WTC11 (cell line): ENCODE results near the gene NTRK3. TPM values are rescaled to one million over a fixed set of nuclear protein-coding genes. Genes with fewer than 3 reads are reported as not detected.

Experiments
- ATAC-seq: fragments of 200-7000 bp; cut with Tn5 transposase; 2 replicates; pipeline ENCODE4 v1.10.0; 2021; ENCODE audit warnings: mild to moderate bottlenecking, moderate library complexity
- CTCF ChIA-PET: fragments of 300-600 bp; sonication (Branson Sonifier 250); formaldehyde crosslinking; loops from one replicate; lab custom pipeline; 2021; ENCODE audit warnings: antibody characterized with exemption; lab: Charles Lee
- POLR2A ChIA-PET: fragments of 350-600 bp; sonication (Branson Sonifier 250); formaldehyde crosslinking; loops from one replicate; lab custom pipeline; 2021; ENCODE audit warnings: antibody characterized with exemption; lab: Charles Lee
- DNase-seq: peaks from one replicate; pipeline ENCODE4 v3.0.0; 2021; ENCODE audit warnings: low spot score
- H3K27ac Mint-ChIP-seq: 2 replicates; pipeline ENCODE4 v1.8.0; 2021; ENCODE audit warnings: mixed read lengths
- H3K27me3 Mint-ChIP-seq: 2 replicates; pipeline ENCODE4 v1.8.0; 2021; ENCODE audit warnings: low read depth, mild to moderate bottlenecking, moderate library complexity, mixed read lengths
- H3K36me3 Mint-ChIP-seq: 2 replicates; pipeline ENCODE4 v1.8.0; 2021; ENCODE audit warnings: mixed read lengths
- H3K4me1 Mint-ChIP-seq: 2 replicates; pipeline ENCODE4 v1.8.0; 2022; ENCODE audit warnings: mixed read lengths
- H3K4me3 Mint-ChIP-seq: 2 replicates; pipeline ENCODE4 v1.8.0; 2021; ENCODE audit warnings: mild to moderate bottlenecking, moderate library complexity, mixed read lengths
- H3K9me3 Mint-ChIP-seq: 2 replicates; pipeline ENCODE4 v1.8.0; 2021; ENCODE audit warnings: mixed read lengths
- CBFB ChIP-seq: sonication (generic); formaldehyde crosslinking; IDR thresholded peaks from 2 replicates; pipeline ENCODE4 v1.8.1; 2022; ENCODE audit warnings: mild to moderate bottlenecking, low read depth, missing genetic modification reagents
- CREM ChIP-seq: sonication (generic); formaldehyde crosslinking; IDR thresholded peaks from 2 replicates; pipeline ENCODE4 v1.8.1; 2022; ENCODE audit warnings: mild to moderate bottlenecking, missing genetic modification reagents, moderate library complexity
- EMX1 ChIP-seq: fragments of 250-450 bp; sonication (Bioruptor Pico); IDR thresholded peaks from 2 replicates; pipeline ENCODE4 v1.8.0; 2021; ENCODE audit warnings: mild to moderate bottlenecking
- ESRRA ChIP-seq: sonication (generic); formaldehyde crosslinking; IDR thresholded peaks from 2 replicates; pipeline ENCODE4 v1.8.1; 2022; ENCODE audit warnings: mild to moderate bottlenecking, missing genetic modification reagents, borderline replicate concordance
- GABPB1 ChIP-seq: sonication (generic); formaldehyde crosslinking; IDR thresholded peaks from 2 replicates; pipeline ENCODE4 v1.8.1; 2023; ENCODE audit warnings: mild to moderate bottlenecking, missing genetic modification reagents
- GTF2I ChIP-seq: fragments of 250-450 bp; sonication (Bioruptor Pico); conservative IDR thresholded peaks from 2 replicates; pipeline ENCODE4 v1.4.0; 2021; ENCODE audit warnings: mild to moderate bottlenecking
- MXD4 ChIP-seq: fragments of 250-450 bp; sonication (Bioruptor Pico); IDR thresholded peaks from 2 replicates; pipeline ENCODE4 v1.8.0; 2021; ENCODE audit warnings: mild to moderate bottlenecking, moderate library complexity, borderline replicate concordance
- MYBL2 ChIP-seq: sonication (generic); formaldehyde crosslinking; IDR thresholded peaks from 2 replicates; pipeline ENCODE4 v1.8.1; 2023; ENCODE audit warnings: mild to moderate bottlenecking, moderate library complexity, missing genetic modification reagents
- RORB ChIP-seq: fragments of 250-450 bp; sonication (Bioruptor Pico); IDR thresholded peaks from 2 replicates; pipeline ENCODE4 v1.9.0; 2021; ENCODE audit warnings: mild to moderate bottlenecking
- TCF7 ChIP-seq: sonication (generic); formaldehyde crosslinking; IDR thresholded peaks from 2 replicates; pipeline ENCODE4 v1.8.0; 2022; ENCODE audit warnings: mild to moderate bottlenecking, low read depth, missing genetic modification reagents, moderate library complexity
- ZNF138 ChIP-seq: sonication (generic); formaldehyde crosslinking; conservative IDR thresholded peaks from 2 replicates; pipeline ENCODE4 v1.8.1; 2022; ENCODE audit warnings: mild to moderate bottlenecking, moderate library complexity, missing genetic modification reagents
- ZNF219 ChIP-seq: sonication (generic); formaldehyde crosslinking; IDR thresholded peaks from 2 replicates; pipeline ENCODE4 v1.8.0; 2023; ENCODE audit warnings: missing genetic modification reagents, mild to moderate bottlenecking, borderline replicate concordance
- ZNF232 ChIP-seq: sonication (generic); formaldehyde crosslinking; IDR thresholded peaks from 2 replicates; pipeline ENCODE4 v1.8.0; 2022; ENCODE audit warnings: mild to moderate bottlenecking, missing genetic modification reagents
- ZNF263 ChIP-seq: sonication (generic); formaldehyde crosslinking; IDR thresholded peaks from 2 replicates; pipeline ENCODE4 v1.8.1; 2022; ENCODE audit warnings: low read depth, mild to moderate bottlenecking, moderate library complexity, missing genetic modification reagents
- ZNF317 ChIP-seq: sonication (generic); formaldehyde crosslinking; IDR thresholded peaks from 2 replicates; pipeline ENCODE4 v1.8.1; 2023; ENCODE audit warnings: low read depth, mild to moderate bottlenecking, moderate library complexity, missing genetic modification reagents, borderline replicate concordance
- total RNA-seq: library from RNA; stranded (reverse); gene quantifications from 3 replicates; pipeline ENCODE4 v1.2.3, GENCODE V29; 2021
- TF ChIP-seq, protein P1 (sequence below): sonication (generic); formaldehyde crosslinking; IDR thresholded peaks from 2 replicates; pipeline ENCODE4 v1.8.1; 2023; ENCODE audit warnings: mild to moderate bottlenecking, missing genetic modification reagents
- TF ChIP-seq, protein P2 (sequence below): fragments of 250-450 bp; sonication (Bioruptor Pico); IDR thresholded peaks from 2 replicates; pipeline ENCODE4 v1.9.0; 2021; ENCODE audit warnings: mild to moderate bottlenecking
- TF ChIP-seq, protein P3 (sequence below): sonication (generic); formaldehyde crosslinking; IDR thresholded peaks from 2 replicates; pipeline ENCODE4 v1.8.1; 2022; ENCODE audit warnings: mild to moderate bottlenecking, moderate library complexity, missing genetic modification reagents
- TF ChIP-seq, protein P4 (sequence below): sonication (generic); formaldehyde crosslinking; IDR thresholded peaks from 2 replicates; pipeline ENCODE4 v1.8.1; 2022; ENCODE audit warnings: missing genetic modification reagents, borderline replicate concordance

NTRK3 gene
- total RNA-seq, 1 experiment from 2014 or later: 12.3 TPM

DNA sequence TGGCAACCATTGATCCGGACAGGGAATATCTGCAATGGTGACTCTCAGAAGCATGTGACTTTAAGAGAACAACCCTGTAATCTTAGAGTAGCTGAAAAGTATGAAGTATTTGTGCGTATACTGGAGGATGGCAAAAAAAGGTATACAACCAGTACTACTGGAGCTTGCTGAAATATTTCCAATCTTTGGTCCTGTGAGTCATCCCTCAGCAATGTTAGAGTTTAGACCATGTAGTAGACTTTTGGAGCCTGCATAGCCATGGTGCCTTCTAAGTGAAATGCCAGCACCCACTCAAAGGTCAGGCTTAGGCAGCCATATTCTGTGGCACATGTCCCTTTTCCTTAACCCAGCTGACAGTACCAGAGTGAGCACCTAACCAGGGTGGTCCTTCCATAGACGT is 429.4 kb downstream of the NTRK3 start:
- Mint-ChIP-seq H3K4me1 (peaks cover 12% of the 10 kb centered on the region), H3K9me3 (peaks cover 20% of the 10 kb centered on the region), H3K4me3 (no peak overlapping the region), H3K36me3 (peaks cover 16% of the 10 kb centered on the region), H3K27me3 (peaks cover 97% of the 10 kb centered on the region), H3K27ac (no peak overlapping the region)
- POLR2A ChIA-PET: no interaction called here
- ATAC-seq (no peak), DNase-seq (no peak)
- TF ChIP-seq, protein P1, sequence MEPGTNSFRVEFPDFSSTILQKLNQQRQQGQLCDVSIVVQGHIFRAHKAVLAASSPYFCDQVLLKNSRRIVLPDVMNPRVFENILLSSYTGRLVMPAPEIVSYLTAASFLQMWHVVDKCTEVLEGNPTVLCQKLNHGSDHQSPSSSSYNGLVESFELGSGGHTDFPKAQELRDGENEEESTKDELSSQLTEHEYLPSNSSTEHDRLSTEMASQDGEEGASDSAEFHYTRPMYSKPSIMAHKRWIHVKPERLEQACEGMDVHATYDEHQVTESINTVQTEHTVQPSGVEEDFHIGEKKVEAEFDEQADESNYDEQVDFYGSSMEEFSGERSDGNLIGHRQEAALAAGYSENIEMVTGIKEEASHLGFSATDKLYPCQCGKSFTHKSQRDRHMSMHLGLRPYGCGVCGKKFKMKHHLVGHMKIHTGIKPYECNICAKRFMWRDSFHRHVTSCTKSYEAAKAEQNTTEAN (CRISPR knock-in tag): no peak
- TF ChIP-seq, protein P2, sequence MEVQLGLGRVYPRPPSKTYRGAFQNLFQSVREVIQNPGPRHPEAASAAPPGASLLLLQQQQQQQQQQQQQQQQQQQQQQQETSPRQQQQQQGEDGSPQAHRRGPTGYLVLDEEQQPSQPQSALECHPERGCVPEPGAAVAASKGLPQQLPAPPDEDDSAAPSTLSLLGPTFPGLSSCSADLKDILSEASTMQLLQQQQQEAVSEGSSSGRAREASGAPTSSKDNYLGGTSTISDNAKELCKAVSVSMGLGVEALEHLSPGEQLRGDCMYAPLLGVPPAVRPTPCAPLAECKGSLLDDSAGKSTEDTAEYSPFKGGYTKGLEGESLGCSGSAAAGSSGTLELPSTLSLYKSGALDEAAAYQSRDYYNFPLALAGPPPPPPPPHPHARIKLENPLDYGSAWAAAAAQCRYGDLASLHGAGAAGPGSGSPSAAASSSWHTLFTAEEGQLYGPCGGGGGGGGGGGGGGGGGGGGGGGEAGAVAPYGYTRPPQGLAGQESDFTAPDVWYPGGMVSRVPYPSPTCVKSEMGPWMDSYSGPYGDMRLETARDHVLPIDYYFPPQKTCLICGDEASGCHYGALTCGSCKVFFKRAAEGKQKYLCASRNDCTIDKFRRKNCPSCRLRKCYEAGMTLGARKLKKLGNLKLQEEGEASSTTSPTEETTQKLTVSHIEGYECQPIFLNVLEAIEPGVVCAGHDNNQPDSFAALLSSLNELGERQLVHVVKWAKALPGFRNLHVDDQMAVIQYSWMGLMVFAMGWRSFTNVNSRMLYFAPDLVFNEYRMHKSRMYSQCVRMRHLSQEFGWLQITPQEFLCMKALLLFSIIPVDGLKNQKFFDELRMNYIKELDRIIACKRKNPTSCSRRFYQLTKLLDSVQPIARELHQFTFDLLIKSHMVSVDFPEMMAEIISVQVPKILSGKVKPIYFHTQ (CRISPR knock-in tag): no peak
- TF ChIP-seq GABPB1: no peak
- TF ChIP-seq ZNF219 (CRISPR knock-in tag): no peak
- TF ChIP-seq ZNF263 (CRISPR knock-in tag): no peak
- no peak for TF ChIP-seq TCF7 (CRISPR knock-in tag)
- CTCF ChIA-PET: no interaction called here

DNA sequence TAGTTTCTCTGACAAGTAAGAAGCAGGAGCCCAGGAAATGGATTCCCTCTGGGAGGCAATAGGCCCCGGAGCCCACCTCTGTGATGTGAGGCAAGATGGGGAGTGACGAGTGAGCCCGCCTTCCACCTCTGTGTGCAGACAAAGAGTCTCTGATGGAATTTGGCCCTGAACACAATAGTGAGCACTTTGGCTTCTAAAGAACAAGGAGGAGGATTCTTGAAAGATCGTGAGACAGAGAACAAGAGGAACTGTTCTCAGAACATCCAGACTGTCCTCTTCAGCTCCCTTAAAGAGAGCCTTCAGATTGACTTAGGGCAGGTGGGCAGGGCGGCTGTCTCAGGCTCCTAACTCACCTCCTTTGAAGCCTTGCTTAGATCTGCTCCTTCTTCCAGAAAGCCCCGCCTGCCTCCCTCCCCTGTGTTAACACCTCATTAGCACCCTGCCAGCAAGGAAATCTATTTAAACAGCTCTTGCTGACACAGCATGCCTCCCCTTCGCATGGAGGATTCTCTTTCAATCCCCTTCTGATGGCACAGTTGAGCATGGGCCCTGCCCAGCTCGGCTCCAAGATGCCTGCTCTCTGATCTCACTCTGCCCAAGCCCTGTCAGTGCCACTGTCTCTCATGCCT is 430.3 kb downstream of the NTRK3 start:
- H3K27ac Mint-ChIP-seq: no peak overlapping the region
- peak; percentile 44 for DNase-seq
- POLR2A ChIA-PET: no interaction called here
- TF ChIP-seq, protein P3, sequence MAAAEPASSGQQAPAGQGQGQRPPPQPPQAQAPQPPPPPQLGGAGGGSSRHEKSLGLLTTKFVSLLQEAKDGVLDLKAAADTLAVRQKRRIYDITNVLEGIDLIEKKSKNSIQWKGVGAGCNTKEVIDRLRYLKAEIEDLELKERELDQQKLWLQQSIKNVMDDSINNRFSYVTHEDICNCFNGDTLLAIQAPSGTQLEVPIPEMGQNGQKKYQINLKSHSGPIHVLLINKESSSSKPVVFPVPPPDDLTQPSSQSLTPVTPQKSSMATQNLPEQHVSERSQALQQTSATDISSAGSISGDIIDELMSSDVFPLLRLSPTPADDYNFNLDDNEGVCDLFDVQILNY (CRISPR knock-in tag): no peak
- TF ChIP-seq, protein P4, sequence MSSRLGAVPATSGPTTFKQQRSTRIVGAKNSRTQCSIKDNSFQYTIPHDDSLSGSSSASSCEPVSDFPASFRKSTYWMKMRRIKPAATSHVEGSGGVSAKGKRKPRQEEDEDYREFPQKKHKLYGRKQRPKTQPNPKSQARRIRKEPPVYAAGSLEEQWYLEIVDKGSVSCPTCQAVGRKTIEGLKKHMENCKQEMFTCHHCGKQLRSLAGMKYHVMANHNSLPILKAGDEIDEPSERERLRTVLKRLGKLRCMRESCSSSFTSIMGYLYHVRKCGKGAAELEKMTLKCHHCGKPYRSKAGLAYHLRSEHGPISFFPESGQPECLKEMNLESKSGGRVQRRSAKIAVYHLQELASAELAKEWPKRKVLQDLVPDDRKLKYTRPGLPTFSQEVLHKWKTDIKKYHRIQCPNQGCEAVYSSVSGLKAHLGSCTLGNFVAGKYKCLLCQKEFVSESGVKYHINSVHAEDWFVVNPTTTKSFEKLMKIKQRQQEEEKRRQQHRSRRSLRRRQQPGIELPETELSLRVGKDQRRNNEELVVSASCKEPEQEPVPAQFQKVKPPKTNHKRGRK (CRISPR knock-in tag): no peak
- TF ChIP-seq MYBL2 (no peak), GTF2I (CRISPR knock-in tag) (no peak), ESRRA (no peak), EMX1 (CRISPR knock-in tag) (no peak), RORB (CRISPR knock-in tag) (no peak), ZNF317 (no peak), MXD4 (CRISPR knock-in tag) (no peak), ZNF138 (CRISPR knock-in tag) (no peak)
- TF ChIP-seq, all 79 proteins: peak for 0
- H3K4me3 Mint-ChIP-seq: no peak overlapping the region
- H3K27me3 Mint-ChIP-seq: peaks cover 98% of the 10 kb centered on the region
- CTCF ChIA-PET: no interaction called here
- H3K4me1 Mint-ChIP-seq: peaks cover 12% of the 10 kb centered on the region
- peak; percentile 98 for ATAC-seq
- peaks cover 11% of the 10 kb centered on the region for H3K9me3 Mint-ChIP-seq
- H3K36me3 Mint-ChIP-seq: peaks cover 8% of the 10 kb centered on the region

DNA sequence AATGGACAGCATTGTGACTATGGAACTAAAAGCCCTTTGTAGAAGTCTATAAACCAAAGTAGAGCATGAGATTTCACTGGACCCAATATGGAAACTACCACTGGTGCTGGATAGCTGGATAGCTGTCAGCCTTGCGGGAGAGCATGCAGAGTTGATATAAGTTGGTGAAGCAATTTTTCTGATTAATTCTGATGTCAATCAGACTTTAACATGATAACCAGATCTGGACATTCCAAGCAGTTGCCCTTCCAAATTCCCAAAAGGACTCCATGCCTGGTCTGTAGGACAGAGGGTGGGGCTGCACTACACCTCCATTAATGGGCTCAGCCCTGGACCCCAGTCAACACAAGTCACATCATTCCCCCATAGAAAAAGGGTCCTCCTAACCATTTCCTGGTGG is 437.8 kb downstream of the NTRK3 start:
- no peak for DNase-seq
- Mint-ChIP-seq H3K4me1 (no peaks in the 10 kb centered on the region), H3K27ac (no peak overlapping the region), H3K27me3 (peaks cover 54% of the 10 kb centered on the region), H3K9me3 (0 out of 2 replicates have a peak, but pooled peaks cover 3% of the 10 kb centered on the region), H3K4me3 (no peak overlapping the region), H3K36me3 (no peaks in the 10 kb centered on the region)
- no peak for ATAC-seq
- ChIA-PET CTCF (no interaction called here), POLR2A (no interaction called here)
- no peak for TF ChIP-seq ZNF232 (CRISPR knock-in tag)
- TF ChIP-seq, protein P2 (CRISPR knock-in tag): no peak
- no peak for TF ChIP-seq EMX1 (CRISPR knock-in tag)
- TF ChIP-seq CREM (CRISPR knock-in tag): no peak
- TF ChIP-seq CBFB (CRISPR knock-in tag): no peak
